Measurements from ENCODE around the gene ITPR2.

ITPR2 gene

GRCh38 chr12:26791301-26791791, 41.6 kb downstream of the ITPR2 start:
- Histone ChIP-seq H4K20me1 (ENCODE audit: insufficient read depth, low read length, poor library complexity, severe bottlenecking) (no peaks in the 10 kb centered on the region), H3K27me3 (ENCODE audit: insufficient read depth, low read length, poor library complexity, severe bottlenecking) (no peaks in the 10 kb centered on the region), H3K9me3 (ENCODE audit: insufficient read depth, low read depth, low read length) (no peaks in the 10 kb centered on the region), H2AFZ (ENCODE audit: low read length) (no peak overlapping the region), H3K79me2 (ENCODE audit: insufficient read depth, low read length) (0 out of 2 replicates have a peak, but pooled peaks cover 3% of the 10 kb centered on the region), H3K4me2 (ENCODE audit: low read depth, low read length, poor library complexity, severe bottlenecking) (peak overlapping the region; percentile 31), H3K4me3 (ENCODE audit: low read length, poor library complexity, severe bottlenecking) (no peak overlapping the region), H3K9ac (ENCODE audit: low read depth, low read length, poor library complexity, severe bottlenecking) (no peak overlapping the region), H3K4me1 (ENCODE audit: insufficient read depth, low read length, poor library complexity, severe bottlenecking) (peaks cover 24% of the 10 kb centered on the region), H3K36me3 (ENCODE audit: insufficient read depth, low read length) (no peaks in the 10 kb centered on the region), H3F3A (ENCODE audit: low read depth) (no peaks in the 10 kb centered on the region), H3K9me2 (replicated peaks; ENCODE audit: low read depth, low read length) (no peaks in the 10 kb centered on the region)
- TF ChIP-seq CTCF (conservative IDR thresholded peaks at IDR 0.05; ENCODE audit: low read length) = no peak
- no peak for TF ChIP-seq EZH2phosphoT487 (IDR thresholded peaks at IDR 0.05; ENCODE audit: borderline replicate concordance)

- Histone ChIP-seq H4K20me1 (ENCODE audit: insufficient read depth, low read length, poor library complexity, severe bottlenecking) (no peaks in the 10 kb centered on the region), H3K9me2 (replicated peaks; ENCODE audit: low read depth, low read length) (no peaks in the 10 kb centered on the region), H3K79me2 (ENCODE audit: insufficient read depth, low read length) (0 out of 2 replicates have a peak, but pooled peaks cover 3% of the 10 kb centered on the region), H3K9me3 (ENCODE audit: insufficient read depth, low read depth, low read length) (no peaks in the 10 kb centered on the region), H3K27me3 (ENCODE audit: insufficient read depth, low read length, poor library complexity, severe bottlenecking) (no peaks in the 10 kb centered on the region), H3K4me3 (ENCODE audit: low read length, poor library complexity, severe bottlenecking) (no peak overlapping the region), H3K36me3 (ENCODE audit: insufficient read depth, low read length) (no peaks in the 10 kb centered on the region), H3K4me1 (ENCODE audit: insufficient read depth, low read length, poor library complexity, severe bottlenecking) (peaks cover 24% of the 10 kb centered on the region), H3K9ac (ENCODE audit: low read depth, low read length, poor library complexity, severe bottlenecking) (no peak overlapping the region), H3F3A (ENCODE audit: low read depth) (no peaks in the 10 kb centered on the region), H2AFZ (ENCODE audit: low read length) (no peak overlapping the region), H3K4me2 (ENCODE audit: low read depth, low read length, poor library complexity, severe bottlenecking) (peak overlapping the region; percentile 31)
- TF ChIP-seq EZH2phosphoT487 (IDR thresholded peaks at IDR 0.05; ENCODE audit: borderline replicate concordance) (no peak), CTCF (conservative IDR thresholded peaks at IDR 0.05; ENCODE audit: low read length) (no peak)
Measured at GRCh38 chr12:26790645-26790994, 42.4 kb downstream of the ITPR2 start.

GRCh38 chr12:26789731-26790644, 43.0 kb downstream of the ITPR2 start:
- no peaks in the 10 kb centered on the region for H3K9me3 ChIP-seq (ENCODE audit: insufficient read depth, low read depth, low read length)
- no peak overlapping the region for H2AFZ ChIP-seq (ENCODE audit: low read length)
- H3F3A ChIP-seq (ENCODE audit: low read depth) = no peaks in the 10 kb centered on the region
- no peak overlapping the region for H3K9ac ChIP-seq (ENCODE audit: low read depth, low read length, poor library complexity, severe bottlenecking)
- no peaks in the 10 kb centered on the region for H4K20me1 ChIP-seq (ENCODE audit: insufficient read depth, low read length, poor library complexity, severe bottlenecking)
- no peaks in the 10 kb centered on the region for H3K36me3 ChIP-seq (ENCODE audit: insufficient read depth, low read length)
- H3K79me2 ChIP-seq (ENCODE audit: insufficient read depth, low read length) = 0 out of 2 replicates have a peak, but pooled peaks cover 3% of the 10 kb centered on the region
- peaks cover 24% of the 10 kb centered on the region for H3K4me1 ChIP-seq (ENCODE audit: insufficient read depth, low read length, poor library complexity, severe bottlenecking)
- no peak overlapping the region for H3K4me2 ChIP-seq (ENCODE audit: low read depth, low read length, poor library complexity, severe bottlenecking)
- H3K27me3 ChIP-seq (ENCODE audit: insufficient read depth, low read length, poor library complexity, severe bottlenecking) = no peaks in the 10 kb centered on the region
- H3K9me2 ChIP-seq (replicated peaks; ENCODE audit: low read depth, low read length) = no peaks in the 10 kb centered on the region
- H3K4me3 ChIP-seq (ENCODE audit: low read length, poor library complexity, severe bottlenecking) = no peak overlapping the region
- no peak for TF ChIP-seq EZH2phosphoT487 (IDR thresholded peaks at IDR 0.05; ENCODE audit: borderline replicate concordance)
- TF ChIP-seq CTCF (conservative IDR thresholded peaks at IDR 0.05; ENCODE audit: low read length) = no peak

Data from Loucy (cell line).